Astrocyte of the spinal cord (primary cell): ENCODE results near the gene UBE2U.

Experiments used
- DNase-seq: peaks from one replicate; pipeline ENCODE4 v3.0.0; 2011; ENCODE audit warnings: low read depth, low spot score
- H3K4me3 ChIP-seq: 2 replicates; pipeline ENCODE4 v1.5.1; 2011; ENCODE audit warnings: low read depth, mild to moderate bottlenecking, low read length, moderate library complexity
- in situ Hi-C: cut with HindIII; loops from 2 replicates; pipeline ENCODE4 v1.10.0; 2017; ENCODE audit warnings: low sequenced_read_pairs
- TF ChIP-seq, protein P1 (sequence below): IDR thresholded peaks from 2 replicates; pipeline ENCODE4 v1.5.1; 2012; ENCODE audit warnings: low read depth, mild to moderate bottlenecking, low read length, inconsistent platforms

Gene UBE2U

DNA sequence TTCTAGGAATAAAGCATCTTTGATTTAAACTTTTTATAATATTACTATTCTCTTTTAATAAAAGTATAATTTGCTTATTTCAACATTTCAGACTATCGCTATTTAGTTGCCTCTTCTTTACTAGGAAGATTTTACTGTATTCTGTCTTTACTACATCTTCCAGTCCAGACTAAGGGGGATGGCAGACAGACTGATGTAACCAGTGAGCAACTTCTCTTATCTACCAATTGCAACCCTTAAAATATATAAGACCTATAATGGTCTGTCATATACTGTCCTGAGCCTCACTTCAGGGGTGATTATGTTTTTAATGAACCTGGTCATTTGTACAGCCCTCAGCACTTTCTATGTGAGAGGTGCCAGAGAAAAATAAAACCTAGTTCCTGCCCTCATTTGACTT, 87.0 kb downstream of the UBE2U start:
- TF ChIP-seq, protein P1, sequence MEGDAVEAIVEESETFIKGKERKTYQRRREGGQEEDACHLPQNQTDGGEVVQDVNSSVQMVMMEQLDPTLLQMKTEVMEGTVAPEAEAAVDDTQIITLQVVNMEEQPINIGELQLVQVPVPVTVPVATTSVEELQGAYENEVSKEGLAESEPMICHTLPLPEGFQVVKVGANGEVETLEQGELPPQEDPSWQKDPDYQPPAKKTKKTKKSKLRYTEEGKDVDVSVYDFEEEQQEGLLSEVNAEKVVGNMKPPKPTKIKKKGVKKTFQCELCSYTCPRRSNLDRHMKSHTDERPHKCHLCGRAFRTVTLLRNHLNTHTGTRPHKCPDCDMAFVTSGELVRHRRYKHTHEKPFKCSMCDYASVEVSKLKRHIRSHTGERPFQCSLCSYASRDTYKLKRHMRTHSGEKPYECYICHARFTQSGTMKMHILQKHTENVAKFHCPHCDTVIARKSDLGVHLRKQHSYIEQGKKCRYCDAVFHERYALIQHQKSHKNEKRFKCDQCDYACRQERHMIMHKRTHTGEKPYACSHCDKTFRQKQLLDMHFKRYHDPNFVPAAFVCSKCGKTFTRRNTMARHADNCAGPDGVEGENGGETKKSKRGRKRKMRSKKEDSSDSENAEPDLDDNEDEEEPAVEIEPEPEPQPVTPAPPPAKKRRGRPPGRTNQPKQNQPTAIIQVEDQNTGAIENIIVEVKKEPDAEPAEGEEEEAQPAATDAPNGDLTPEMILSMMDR, result no peak
- DNase-seq, result no peak
- in situ Hi-C loops, result no loop called here
- H3K4me3 ChIP-seq, result no peak overlapping the region

DNA sequence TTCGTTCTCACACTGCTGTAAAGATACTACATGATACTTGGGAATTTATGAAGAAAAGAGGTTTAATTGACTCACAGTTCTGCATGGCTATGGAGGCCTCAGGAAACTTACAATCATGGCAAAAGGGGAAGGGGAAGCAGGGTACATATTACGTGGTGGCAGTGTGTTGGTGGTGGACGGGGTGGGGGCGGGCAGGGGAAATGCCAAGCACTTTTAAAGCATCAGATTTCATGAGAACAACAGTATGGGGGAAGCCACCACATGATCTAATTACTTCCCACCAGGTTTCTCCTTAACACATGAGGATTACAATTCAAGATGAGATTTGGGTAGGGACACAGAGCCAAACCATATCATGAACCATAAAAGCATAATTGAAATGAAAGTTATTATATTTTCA, 88.5 kb downstream of the UBE2U start:
- H3K4me3 ChIP-seq, result no peak overlapping the region
- TF ChIP-seq, protein P1, result no peak
- in situ Hi-C loops, result no loop called here
- no peak for DNase-seq

GRCh38 chr1:64292399-64292798, 89.0 kb downstream of the UBE2U start:
- TF ChIP-seq, protein P1, result no peak
- H3K4me3 ChIP-seq, result no peak overlapping the region
- no peak for DNase-seq
- in situ Hi-C loops, result no loop called here

DNA sequence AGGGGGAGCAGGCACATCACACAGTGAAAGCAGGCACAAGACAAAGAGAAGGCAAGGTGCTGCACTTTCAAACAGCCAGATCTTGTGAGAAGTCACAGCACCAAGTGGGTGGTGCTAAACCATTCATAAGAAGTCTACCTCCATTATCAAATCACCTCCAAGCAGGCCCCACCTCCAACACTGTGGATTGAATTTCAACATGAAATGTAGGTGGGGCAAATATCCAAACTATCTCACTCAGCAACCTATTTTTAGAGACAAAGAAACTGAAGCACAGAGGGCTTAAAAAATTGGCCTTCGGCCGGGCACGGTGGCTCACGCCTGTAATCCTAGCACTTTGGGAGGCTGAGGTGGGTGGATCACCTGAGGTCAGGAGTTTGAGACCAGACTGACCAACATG, 90.4 kb downstream of the UBE2U start:
- TF ChIP-seq, protein P1, result no peak
- in situ Hi-C loops, result no loop called here
- no peak overlapping the region for H3K4me3 ChIP-seq
- DNase-seq, result no peak

DNA sequence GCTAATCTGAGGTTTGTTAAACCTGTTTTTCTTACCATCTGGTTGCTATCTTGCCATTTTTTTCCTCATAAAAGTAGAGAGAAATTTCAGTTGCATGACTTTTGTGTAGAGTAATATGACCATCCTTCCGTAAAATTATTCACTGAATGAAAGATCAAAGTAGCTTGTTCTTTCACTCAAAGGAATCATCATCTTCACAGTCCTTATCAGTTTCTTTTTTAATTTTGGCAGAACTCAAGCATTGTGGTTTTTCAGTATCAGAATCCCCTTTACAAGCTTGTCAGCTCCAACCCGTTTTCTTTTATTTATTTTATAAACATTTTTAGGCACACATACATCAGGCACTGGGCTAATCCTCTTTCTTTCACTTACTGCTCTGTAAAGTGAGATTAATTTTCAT, 91.7 kb downstream of the UBE2U start:
- in situ Hi-C loops, result no loop called here
- DNase-seq, result no peak
- TF ChIP-seq, protein P1, result no peak
- no peak overlapping the region for H3K4me3 ChIP-seq

DNA sequence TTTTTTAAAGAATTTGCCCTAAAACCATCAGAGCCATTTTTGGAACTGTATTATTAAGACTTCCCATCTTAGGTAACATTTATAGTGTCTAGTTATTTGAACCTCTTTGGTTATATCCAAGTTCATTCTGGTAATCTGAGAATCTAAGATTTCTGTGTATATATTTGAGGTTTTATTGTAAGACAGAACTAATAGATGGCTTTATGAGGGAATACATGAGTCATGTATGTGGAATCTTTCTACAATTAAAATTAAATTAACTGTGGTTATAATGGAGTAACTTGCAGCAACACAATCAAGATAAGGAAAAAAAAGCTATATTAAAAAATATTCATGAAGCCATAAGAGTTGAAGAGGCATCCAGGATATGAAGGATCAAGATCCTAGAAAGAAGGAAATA, 92.1 kb downstream of the UBE2U start:
- DNase-seq, result peak; percentile 22
- in situ Hi-C loops, result no loop called here
- H3K4me3 ChIP-seq, result no peak overlapping the region
- TF ChIP-seq, protein P1, result no peak

GRCh38 chr1:64296459-64296858, 93.0 kb downstream of the UBE2U start:
- in situ Hi-C loops, result no loop called here
- TF ChIP-seq, protein P1, result no peak
- DNase-seq, result no peak
- no peak overlapping the region for H3K4me3 ChIP-seq
